HG03196 (cell line): ENCODE results near the gene C13orf46.

ENCODE experiments used
- ATAC-seq: cut with Tn5 transposase; IDR thresholded peaks from one replicate; pipeline ENCODE4 v1.9.1; 2021; ENCODE audit not compliant: unreplicated experiment

Gene C13orf46

GRCh38 chr13:113972451-113973217 lies 1.2 kb downstream of the C13orf46 start:
- ATAC-seq, result no peak

GRCh38 chr13:113971471-113972231 lies 2.2 kb downstream of the C13orf46 start:
- ATAC-seq, result no peak

- no peak for ATAC-seq
Observed at GRCh38 chr13:113970810-113971470, 2.9 kb downstream of the C13orf46 start.

GRCh38 chr13:113969973-113970611 lies 3.8 kb downstream of the C13orf46 start:
- no peak for ATAC-seq

GRCh38 chr13:113969311-113969972 lies 4.4 kb downstream of the C13orf46 start:
- no peak for ATAC-seq

GRCh38 chr13:113968463-113969310 lies 5.2 kb downstream of the C13orf46 start:
- ATAC-seq, result no peak

- ATAC-seq, result no peak
Observed at GRCh38 chr13:113967729-113968462, 6.0 kb downstream of the C13orf46 start.

GRCh38 chr13:113967206-113967720 lies 6.6 kb downstream of the C13orf46 start:
- no peak for ATAC-seq

- ATAC-seq, result no peak
Observed at GRCh38 chr13:113965968-113966884, 7.7 kb downstream of the C13orf46 start.

GRCh38 chr13:113965383-113965874 lies 8.4 kb downstream of the C13orf46 start:
- ATAC-seq, result no peak

GRCh38 chr13:113964251-113964995 lies 9.5 kb downstream of the C13orf46 start:
- no peak for ATAC-seq

GRCh38 chr13:113963376-113963775 lies 10.5 kb downstream of the C13orf46 start:
- no peak for ATAC-seq

GRCh38 chr13:113962975-113963374 lies 10.9 kb downstream of the C13orf46 start:
- no peak for ATAC-seq

GRCh38 chr13:113962386-113962785 lies 11.5 kb downstream of the C13orf46 start:
- ATAC-seq, result no peak

GRCh38 chr13:113960276-113960948 lies 13.5 kb downstream of the C13orf46 start:
- no peak for ATAC-seq

GRCh38 chr13:113959198-113959597 lies 14.7 kb downstream of the C13orf46 start:
- ATAC-seq, result no peak
